Epithelial cell of prostate (primary cell): ENCODE data around the gene ADD2.

Source experiments
- DNase-seq: peaks from one replicate; pipeline ENCODE4 v3.0.0-alpha.2; 2011; ENCODE audit warnings: low read depth, low spot score
- H3K27ac ChIP-seq: fragments of 450-650 bp; 2 replicates; pipeline ENCODE4 v1.5.1; 2017; ENCODE audit warnings: mild to moderate bottlenecking

Gene ADD2

DNA sequence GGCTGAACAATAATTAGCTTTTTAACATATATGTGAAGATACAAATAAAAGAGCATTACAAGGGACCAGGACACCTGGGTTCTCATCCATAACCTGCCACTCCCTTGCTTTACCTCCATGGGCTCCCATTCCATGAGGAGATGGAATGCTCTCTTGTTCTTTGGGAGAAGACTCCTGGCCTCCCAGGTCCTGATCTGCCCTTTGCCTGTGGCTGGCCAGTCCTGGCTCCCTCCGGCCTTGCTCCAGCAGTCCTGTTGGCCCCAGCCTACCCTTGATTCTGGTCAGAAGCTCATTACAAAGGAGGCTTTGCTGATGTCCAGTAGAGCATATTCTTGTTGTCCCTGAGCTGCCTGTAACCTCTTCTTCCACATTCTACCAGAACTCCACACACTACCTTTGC is 60.3 kb downstream of the ADD2 start:
- H3K27ac ChIP-seq = no peak overlapping the region
- DNase-seq = no peak

DNA sequence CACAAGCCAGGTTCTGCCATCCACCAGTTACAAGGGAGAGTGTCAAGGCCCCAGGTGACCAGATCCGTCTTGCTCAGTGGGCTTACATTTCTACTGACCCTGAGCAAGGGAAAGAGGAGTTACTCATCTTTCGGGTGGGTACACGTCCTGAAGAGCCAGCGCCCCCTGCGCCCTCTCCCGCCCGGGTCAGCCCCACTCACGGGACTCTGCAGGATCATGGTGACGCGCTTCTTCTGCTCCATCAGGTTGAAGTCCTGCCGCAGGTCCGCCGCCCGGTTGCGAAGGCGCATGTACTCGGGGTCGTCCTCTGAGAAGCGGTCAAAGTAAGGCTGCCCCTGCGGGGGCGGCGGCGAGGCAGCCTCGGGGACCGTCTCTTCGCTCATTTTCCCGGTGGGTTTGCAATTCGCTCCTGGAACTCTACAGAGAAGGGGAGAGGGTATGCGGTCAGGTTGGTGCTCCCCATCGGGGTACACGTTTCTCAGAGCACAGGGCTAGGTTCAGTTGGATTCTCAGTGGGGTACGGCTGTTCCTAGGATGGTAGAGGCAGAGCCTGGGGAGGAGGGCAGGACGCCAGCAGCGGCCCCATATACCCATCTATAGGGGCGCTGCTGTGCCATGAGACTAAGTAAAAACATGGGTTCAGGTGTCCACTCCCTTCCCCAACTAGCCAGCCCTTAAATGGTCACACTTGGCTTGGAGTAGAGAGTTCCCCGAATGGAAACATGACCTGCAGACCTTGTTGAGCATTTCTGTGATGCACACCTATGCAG is 61.8 kb downstream of the ADD2 start:
- DNase-seq = no peak
- no peak overlapping the region for H3K27ac ChIP-seq

DNA sequence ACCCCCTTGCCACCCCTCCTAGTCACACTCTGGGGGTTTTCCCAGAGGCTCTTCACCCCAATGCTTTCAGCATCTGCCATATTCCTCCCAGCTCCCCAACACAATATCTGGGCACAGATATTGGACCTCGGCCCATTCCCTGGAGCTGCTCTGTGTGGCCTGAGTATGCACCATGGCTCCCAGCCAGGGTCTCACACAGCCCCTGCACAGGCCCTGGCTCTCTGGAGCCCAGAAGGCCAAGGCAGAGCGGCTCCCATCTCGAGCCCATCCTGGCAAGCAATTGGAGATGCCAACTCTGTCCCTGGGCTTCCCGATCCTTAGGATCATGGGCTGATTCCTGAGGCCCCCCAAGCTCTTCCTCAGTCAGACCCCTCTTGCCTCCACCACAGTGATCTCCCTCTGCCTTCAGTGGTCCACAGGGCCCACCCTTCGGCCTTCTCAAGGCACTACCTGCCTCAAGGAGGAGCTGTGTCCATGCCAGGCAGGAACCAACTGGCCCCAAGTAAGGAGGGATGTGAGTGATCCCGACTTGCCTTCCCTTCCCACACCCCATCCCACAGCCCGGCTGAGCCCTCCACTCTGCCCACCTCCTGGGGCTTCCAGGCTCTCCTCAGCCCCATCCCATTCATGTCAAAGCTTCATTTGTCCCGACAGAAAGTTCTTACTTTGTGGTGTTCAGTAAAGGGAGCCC is 62.7 kb downstream of the ADD2 start:
- no peak overlapping the region for H3K27ac ChIP-seq
- no peak for DNase-seq

DNA sequence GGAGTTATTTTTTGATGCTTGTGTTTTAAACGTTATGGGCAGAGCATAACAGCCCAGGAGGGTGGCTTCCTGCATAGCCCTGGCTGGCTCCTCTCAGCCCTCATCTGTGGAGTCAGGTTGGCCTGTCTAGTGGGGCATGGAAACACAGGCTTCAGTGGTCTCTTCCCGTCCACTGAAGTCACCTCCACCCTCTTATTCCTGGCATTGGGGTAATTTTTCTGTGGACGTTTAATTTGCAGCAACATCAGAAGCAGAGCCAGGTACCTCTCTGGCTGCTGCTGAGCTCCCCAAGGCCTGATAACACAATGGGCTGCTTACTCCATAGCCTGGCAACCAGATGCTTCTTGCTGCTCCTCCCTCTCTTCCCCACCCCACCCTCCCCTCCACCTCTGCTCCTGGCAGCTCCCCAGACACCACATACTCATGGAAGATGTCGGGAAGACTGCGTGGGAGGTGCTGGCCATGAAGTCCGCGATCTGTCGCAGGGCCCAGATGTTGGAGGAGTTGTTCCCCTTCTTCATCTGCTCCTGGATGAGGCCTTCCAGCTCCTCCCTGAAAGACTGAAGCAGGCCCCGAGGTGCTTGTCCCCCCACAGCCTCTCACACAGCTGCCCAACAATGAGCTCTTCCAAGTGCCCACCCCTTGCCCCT is 64.0 kb downstream of the ADD2 start:
- H3K27ac ChIP-seq = no peak overlapping the region
- DNase-seq = no peak

DNA sequence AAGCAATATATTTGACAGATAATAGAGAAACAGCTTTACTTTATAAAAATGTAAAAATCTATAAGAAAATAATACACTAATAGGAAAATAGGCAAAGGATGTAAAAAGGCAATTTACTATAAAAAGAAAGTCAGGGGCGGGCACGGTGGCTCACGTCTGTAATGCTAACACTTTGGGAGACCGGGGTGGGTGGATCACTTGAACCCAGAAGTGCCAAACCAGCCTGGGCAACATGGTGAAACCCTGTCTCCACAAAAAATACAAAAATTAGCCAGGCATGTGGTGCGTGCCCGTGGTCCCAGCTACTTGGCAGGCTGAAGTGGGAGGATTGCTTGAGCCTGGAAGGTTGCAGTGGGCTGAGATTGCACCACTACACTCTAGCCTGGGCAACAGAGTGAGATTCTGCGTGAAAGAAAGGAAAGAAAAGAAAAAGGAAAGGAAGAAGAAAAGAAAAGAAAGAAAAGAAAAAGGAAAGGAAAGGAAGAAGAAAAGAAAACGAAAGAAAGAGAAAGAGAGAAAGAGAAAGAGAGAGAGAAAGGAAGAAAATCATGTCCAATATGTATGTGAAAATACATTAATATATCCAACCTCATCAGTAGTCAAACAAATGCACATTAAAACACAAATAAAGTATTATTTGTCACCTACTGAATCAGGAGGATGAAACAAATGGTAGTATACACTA is 65.1 kb downstream of the ADD2 start:
- no peak overlapping the region for H3K27ac ChIP-seq
- no peak for DNase-seq

DNA sequence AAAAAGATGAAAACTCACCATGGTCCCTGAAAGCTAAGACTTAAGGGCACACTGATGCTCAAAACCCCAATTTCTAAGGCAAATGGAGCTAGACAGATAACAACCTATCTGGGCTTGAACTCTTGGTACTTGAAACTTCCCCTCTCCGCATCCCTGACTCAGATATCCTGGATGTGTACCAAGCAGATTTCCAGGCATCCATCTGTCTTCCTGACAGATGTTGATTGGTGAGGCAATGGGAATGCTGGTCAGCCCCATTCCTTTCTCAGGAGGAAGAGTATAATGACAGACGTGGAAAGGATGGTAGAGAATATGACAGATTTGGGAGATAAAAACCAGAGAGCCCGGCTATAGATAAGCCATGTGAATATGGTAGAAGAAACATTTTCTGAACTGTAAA is 69.2 kb downstream of the ADD2 start:
- no peak overlapping the region for H3K27ac ChIP-seq
- DNase-seq = no peak

DNA sequence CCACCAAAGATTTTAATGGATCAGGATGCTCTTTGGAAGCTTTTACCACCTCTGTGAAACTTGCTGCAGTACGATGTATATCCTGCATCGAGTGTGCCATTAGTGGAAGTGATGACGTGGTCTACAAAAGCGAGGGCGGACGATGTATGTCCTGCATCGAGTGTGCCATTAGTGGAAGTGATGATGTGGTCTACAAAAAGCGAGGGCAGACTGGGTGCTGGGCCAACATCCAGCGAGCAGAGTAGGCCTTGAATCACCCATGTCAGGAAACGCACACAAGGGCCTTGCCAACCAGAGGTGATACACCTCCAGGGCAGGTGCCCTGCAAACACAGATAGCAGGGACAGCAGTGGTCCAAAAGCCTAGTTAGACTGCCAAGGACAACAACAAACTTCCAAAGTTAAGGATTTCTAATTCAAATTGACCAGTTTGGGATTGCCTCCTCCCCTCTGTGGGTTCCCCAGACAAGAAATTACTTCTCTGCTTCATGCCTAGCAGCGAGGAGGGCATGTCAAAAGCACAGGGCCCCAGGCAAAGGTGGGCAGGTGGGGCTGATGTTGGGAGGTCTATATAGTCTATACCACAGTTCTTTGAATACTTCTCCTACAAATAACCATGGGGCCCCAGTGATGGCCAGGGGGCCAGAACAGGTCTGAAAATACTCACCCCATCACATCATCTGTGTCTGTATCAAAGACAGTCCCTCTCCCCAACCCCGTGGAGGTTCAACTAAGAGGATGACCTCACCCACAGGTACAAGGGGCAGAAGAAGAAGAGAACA is 70.2 kb downstream of the ADD2 start:
- H3K27ac ChIP-seq = no peak overlapping the region
- no peak for DNase-seq

DNA sequence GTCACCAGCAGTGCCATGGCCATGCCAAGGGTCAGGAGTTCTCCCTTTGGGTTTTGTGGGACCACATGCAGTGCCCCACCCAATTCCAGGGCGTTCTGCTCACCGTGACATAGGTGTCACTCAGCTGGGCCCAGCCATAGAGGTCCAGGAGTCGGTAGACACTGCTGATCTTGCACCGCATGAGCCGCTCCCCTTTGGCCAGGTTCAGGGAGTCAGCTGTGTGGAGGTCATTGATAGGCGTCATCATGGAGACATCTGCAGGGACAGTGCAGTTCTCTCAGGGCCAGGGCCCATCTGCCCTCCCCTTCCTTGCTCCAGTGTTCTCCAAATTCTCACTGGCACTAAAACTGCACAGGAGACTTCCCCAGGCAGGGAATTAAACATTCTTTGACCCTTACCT is 71.9 kb downstream of the ADD2 start:
- no peak overlapping the region for H3K27ac ChIP-seq
- no peak for DNase-seq

DNA sequence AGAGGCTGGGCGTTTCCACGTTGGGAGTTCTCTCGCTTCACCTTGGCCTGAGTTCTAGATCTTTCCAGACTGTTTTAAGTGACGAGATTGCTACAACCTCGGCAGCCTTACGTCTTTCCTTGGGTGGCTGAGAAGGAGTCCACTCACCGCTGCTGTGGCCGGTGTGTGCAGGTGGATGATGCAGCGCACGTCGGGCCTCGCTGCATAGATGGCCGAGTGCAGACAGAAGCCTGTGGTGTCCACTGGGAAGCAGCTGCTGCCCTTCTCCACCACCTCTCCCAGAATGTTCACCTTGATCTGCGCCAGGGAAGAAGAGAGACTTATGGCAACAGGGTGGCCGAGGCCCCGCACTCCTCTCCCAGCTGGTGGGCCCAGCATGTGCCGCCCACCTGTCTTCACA is 75.7 kb downstream of the ADD2 start:
- no peak for DNase-seq
- H3K27ac ChIP-seq = no peak overlapping the region

DNA sequence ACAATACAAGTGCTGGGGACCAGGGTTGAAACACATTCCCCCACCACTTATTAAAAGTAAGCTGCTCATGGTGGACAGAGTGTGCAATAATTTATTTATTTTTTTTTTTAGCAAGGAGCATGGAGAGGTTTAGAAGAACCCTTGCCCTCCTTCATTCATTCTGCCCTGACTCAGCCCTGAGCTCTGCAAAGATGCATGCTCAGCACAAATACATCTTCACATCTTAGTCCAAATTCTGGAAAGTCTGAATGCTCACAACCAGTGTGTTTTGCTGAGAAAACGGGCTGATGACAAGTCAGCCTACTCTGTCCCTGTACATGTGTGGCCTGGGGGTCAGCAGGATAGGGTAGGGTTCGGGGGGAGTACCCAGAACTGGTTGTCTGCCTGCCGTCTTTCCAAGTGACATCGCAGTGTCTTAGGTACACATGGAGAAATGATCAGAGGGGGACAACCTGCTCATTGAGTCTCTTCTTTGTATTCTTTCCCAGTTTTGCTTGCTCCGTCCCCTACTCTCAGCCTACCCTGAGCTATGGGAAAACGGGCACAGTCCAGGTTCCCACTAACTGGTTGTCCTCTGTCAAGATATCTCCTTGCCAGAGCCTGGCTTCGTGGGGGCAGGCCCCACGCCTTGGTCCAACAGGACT is 76.4 kb downstream of the ADD2 start:
- no peak for DNase-seq

DNA sequence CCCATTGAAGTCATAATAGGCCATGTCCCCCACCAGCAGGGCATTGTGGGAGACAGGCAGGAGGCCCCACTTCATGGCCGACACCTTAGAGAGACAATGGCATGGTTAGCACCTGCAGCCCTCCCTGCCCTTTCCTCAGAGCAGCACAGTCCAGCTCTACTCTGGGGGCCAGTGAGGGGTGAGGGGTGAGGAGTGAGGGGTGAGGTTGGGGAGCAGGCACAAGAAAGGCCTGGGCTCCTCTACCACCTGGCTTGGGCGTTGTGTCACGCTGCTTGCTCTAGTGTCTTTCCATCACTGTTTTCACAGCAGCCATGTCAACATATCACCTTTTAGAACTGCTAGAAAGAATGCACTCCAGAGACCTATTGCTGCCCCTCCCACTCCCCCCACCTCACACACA is 77.2 kb downstream of the ADD2 start:
- no peak for DNase-seq
- H3K27ac ChIP-seq = no peak overlapping the region

More for the DNA sequence above, 76.4 kb downstream of the ADD2 start:
- H3K27ac ChIP-seq = no peak overlapping the region

DNA sequence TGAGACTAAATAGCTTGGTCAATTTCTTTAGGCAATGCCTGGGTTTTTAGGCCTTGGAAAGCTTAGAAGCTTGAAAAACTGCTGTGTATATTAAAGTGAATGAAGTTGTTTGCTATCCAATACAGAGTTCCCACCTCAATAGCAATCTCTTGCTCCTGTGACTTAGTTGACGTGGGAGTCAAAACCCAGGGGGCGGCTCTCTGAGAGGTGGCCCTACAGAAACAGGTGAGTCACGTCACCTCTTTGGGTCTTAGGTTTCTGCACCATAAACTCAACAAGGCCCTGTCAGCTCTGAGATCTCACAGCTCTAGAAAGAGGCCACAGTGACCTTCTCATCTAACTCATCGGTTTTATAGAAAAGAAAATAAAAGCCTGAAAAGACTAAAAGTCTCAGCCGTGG is 79.6 kb downstream of the ADD2 start:
- no peak overlapping the region for H3K27ac ChIP-seq
- no peak for DNase-seq

DNA sequence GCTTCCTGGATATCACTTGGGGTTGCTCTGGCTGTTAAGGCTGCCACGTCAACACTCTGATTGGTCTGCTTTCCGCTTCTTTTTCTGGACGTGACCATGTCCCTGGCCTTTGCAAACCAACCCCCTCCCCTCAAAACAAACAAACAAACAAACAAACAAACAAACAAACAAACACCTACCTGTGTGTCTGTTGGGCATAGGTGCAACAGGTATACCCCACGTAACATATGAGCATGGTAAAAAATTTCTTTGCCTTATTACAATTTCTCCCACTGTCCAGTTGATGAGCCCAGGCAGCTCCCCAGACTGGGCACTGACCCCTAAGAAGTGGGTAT is 80.6 kb downstream of the ADD2 start:
- DNase-seq = no peak
- H3K27ac ChIP-seq = no peak overlapping the region

DNA sequence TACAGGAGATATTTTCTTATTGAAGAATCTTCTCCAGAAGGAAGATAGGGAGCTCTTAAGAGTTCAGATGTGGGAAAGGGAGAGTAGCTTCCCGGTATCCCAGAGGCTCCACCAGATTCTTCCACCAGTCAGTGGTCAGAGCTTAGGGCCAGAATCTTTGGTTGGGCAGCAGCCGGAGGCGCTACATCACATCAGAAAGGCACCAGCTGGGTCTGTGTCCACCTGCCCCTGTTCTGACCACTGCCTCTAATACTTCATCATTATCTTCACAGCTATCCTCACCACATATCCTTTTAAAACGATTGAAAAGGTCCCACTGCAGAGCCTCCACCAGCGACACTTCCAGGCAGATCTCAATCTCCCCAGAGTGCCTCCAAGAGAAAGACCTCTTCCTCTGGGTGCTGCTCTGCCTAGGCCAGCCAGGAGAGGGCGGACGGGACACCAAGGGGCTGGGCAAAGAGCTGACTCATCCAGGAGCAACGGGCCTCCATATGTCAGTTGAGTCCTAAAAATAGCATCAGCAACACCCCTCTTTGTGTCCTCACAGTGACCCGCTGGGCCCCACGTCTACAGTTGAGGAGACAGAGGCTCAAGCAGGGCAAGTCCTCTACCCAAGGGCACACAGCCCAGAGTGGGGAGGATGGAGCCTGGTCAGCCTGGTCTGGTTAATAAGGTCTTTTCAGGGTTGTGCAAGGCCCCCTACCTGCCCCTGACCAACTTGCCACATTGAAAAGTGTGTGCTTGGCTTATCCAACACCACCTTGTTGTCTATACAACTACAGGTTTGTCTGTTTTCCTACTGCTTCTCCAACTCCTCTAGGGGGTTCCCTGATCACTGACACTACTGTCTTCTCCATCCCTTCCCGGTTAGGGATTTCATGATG is 81.2 kb downstream of the ADD2 start:
- DNase-seq = no peak
- no peak overlapping the region for H3K27ac ChIP-seq

DNA sequence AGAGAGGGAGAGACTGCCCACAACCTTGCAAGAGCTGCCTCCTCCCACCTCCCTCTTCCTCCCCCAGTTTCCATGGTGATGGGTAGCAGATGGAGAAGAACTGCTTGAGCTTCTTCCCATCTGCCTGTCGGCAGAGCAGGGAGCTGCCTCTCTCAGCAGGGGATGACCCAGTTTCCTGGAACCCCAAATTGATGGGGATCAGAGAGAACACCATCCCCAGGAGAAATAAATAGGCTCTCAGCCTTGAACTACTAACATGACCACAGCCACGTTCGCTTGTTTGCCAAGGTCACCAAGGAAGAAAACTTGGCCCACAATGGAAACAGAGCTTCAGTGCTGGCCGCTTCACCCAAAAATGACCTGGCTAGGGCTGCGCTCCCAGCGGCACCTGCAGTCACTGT is 82.2 kb downstream of the ADD2 start:
- no peak for DNase-seq
- no peak overlapping the region for H3K27ac ChIP-seq

DNA sequence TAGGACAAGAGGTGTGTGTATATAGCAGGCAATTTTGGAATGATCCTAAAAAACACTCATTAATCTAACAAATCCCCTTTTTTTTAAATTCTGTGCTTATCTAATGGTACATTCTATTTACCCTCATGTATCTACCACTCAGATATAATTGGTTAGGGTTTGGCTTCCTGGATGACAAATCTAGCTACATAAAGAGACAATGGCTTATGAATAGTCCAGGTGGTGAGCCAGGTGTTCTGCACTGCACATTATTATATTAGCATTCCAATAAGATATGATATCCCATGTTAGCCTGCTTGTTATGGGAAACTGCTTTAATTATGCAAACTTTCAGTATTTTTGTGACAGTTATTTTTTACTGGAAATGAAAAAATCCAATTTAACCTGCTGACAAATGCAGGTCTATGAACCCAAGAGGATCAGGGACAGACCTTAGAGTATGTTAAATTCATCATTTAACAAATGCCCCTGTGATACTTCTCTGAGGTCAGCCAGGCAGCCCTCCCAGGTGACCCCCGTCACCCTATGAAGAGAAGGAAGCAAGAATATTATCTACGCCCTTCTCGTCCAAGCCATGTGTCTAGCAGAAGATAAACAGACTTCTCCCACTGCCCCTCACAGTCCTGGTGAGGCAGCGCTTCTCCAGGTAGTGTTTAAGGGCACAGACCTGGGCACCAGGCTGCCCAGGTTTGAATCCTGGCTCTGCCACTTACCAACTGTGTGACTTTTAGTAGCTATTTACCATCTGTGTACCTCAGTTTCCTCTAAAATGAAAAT is 83.0 kb downstream of the ADD2 start:
- no peak for DNase-seq
- no peak overlapping the region for H3K27ac ChIP-seq

DNA sequence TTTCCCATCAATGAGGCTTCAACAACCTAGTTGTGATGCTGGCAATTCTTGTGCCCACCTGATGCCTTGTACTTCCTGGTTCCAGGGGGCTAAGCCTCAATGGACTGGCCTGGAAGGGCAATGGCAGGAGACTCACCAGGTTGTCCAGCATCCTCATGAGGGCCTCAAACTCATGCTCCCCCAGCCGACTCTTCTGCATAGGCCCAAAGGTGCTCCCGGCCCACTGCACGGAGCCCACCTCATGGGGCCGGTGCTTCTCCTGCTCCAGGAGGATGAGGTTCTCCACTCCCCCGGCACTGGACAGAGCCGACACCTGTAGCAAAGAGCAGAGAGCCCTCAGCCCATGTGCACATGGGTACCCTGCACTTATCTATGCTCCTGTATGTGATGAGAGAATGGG is 84.5 kb downstream of the ADD2 start:
- no peak for DNase-seq

DNA sequence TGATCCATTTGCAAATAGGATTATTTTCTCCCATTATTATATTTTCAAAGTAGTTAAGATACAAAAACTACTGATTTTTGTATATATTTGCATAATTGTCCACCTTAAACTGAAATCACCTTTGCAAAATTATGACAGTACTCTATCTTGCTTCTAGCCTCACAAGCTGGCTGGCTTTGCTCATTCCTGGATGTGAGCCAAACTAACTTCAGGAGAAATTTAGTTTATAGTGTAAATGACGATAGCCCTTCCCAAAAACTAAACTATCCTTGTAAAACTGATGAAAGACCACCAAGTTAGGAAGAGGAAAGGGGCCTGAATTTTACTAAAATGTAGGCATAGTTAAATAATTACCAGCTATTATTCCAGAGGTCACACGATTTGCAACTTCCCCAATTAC is 87.3 kb downstream of the ADD2 start:
- DNase-seq = no peak
- H3K27ac ChIP-seq = no peak overlapping the region

More for the DNA sequence above, 84.5 kb downstream of the ADD2 start:
- no peak overlapping the region for H3K27ac ChIP-seq
